OCI-LY3 (cell line): Measurements from ENCODE around the gene DNAH11.

ENCODE experiments used
- CTCF ChIP-seq: fragments of 200-600, 300-600 bp; sonication (generic); IDR thresholded peaks from 2 replicates; pipeline ENCODE4 v1.5.1; 2014; ENCODE audit warnings: antibody characterized with exemption, low read length, low read depth
- EZH2phosphoT487 ChIP-seq: fragments of 200-600 bp; shearing (Covaris generic); IDR thresholded peaks from 2 replicates; pipeline ENCODE4 v1.6.1; 2018; ENCODE audit warnings: antibody characterized with exemption, mixed run types, low read depth

- TF ChIP-seq CTCF = no peak
- TF ChIP-seq EZH2phosphoT487 = no peak
Observed at GRCh38 chr7:21922605-21923004, 379.8 kb downstream of the DNAH11 start.
